ENCODE measurements around the gene KLRB1. TPM values are rescaled to one million over a fixed set of nuclear protein-coding genes. Genes with fewer than 3 reads are reported as not detected.
A peak's percentile ranks its signal among the peaks of the same experiment; 100 is the strongest.

Gene KLRB1
- total and polyA plus RNA-seq, 2 of the 13 experiments (the other 11 are each of a cell fraction or from before 2014, with no cell fraction given), result not detected

- TF ChIP-seq ZNF10 (CRISPR knock-in tag; IDR thresholded peaks at IDR 0.05; ENCODE audit: borderline replicate concordance, low read depth) (no peak), HNRNPLL (IDR thresholded peaks at IDR 0.05; ENCODE audit: low read depth, low read length, poor library complexity, severe bottlenecking) (no peak), TFDP2 (CRISPR knock-in tag; IDR thresholded peaks at IDR 0.05) (no peak), ZNF329 (CRISPR knock-in tag; IDR thresholded peaks at IDR 0.05; ENCODE audit: low read depth) (no peak), NFYC (CRISPR knock-in tag; IDR thresholded peaks at IDR 0.05) (no peak), BCLAF1 (IDR thresholded peaks at IDR 0.05) (no peak), NFIC (IDR thresholded peaks at IDR 0.05; ENCODE audit: low read length) (0 out of 2 replicates have a peak, but pooled peaks have one; percentile 38), ATF4 (CRISPR knock-in tag; IDR thresholded peaks at IDR 0.05) (no peak), ZNF724P (CRISPR knock-in tag; IDR thresholded peaks at IDR 0.05; ENCODE audit: borderline replicate concordance) (no peak), ZNF615 (CRISPR knock-in tag; IDR thresholded peaks at IDR 0.05; ENCODE audit: borderline replicate concordance) (no peak), HNF4G (IDR thresholded peaks at IDR 0.05; ENCODE audit: borderline replicate concordance, low read depth, low read length) (no peak), HNF4G (CRISPR knock-in tag; IDR thresholded peaks at IDR 0.05; ENCODE audit: borderline replicate concordance, low read depth) (no peak), ATF2 (CRISPR knock-in tag; IDR thresholded peaks at IDR 0.05) (no peak), ZNF703 (CRISPR knock-in tag; IDR thresholded peaks at IDR 0.05; ENCODE audit: borderline replicate concordance) (no peak), GFI1 (CRISPR knock-in tag; IDR thresholded peaks at IDR 0.05; ENCODE audit: borderline replicate concordance) (no peak), ZNF280D (CRISPR knock-in tag; IDR thresholded peaks at IDR 0.05) (no peak), CENPX (CRISPR knock-in tag; IDR thresholded peaks at IDR 0.05) (no peak), SRSF1 (optimal IDR thresholded peaks at IDR 0.05; ENCODE audit: low read depth, low read length) (no peak), ZMAT3 (CRISPR knock-in tag; conservative IDR thresholded peaks at IDR 0.05) (0 out of 2 replicates have a peak, but pooled peaks have one; percentile 18)
These were observed 42.4 kb upstream of the KLRB1 start (continued) for GRCh38 chr12:9650151-9650576.

All from HepG2 (cell line).